ENCODE data around the gene MIA.

DNA sequence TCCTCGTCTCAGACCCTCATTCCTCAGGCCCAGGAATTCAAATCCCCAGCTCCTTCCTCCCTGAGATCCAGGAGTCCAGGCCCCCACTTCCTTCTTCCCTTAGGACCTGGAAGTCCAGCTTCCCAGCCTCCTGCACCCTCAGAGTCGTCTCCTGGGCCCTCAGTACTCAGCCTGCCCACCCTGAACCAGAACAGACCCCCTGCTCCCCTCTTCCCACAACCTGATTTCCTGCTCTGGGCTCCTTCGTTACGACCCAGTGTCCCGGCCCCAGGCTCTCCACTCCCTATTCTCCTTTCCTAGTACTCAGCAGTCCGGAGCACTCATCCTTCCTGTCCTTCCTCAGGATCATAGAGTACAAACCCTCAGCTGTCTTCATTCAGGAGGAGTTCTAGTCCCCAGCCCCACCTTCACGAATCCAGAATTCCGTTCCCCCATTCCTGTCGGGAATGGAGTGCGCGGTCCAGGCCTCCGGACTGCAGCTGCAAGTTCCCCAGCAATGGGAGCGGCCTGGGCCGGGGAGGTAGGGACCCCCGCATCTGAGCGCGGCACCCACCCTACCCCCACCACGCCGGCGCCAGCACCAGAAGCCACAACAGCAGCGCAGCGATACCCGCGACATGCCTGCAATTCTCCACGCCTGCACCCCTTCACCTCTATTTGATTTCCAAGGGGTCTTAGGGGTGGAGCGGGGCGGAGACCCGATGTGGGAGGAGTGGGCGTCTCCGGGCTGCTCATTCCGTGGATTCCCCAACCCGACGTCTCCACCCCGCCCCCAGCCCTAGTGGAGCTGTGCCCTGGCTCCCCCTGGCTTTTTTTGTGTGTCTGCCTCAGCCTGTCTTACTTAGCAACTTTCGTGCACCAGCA, 36.4 kb downstream of the MIA start:
- TF ChIP-seq, protein P1, sequence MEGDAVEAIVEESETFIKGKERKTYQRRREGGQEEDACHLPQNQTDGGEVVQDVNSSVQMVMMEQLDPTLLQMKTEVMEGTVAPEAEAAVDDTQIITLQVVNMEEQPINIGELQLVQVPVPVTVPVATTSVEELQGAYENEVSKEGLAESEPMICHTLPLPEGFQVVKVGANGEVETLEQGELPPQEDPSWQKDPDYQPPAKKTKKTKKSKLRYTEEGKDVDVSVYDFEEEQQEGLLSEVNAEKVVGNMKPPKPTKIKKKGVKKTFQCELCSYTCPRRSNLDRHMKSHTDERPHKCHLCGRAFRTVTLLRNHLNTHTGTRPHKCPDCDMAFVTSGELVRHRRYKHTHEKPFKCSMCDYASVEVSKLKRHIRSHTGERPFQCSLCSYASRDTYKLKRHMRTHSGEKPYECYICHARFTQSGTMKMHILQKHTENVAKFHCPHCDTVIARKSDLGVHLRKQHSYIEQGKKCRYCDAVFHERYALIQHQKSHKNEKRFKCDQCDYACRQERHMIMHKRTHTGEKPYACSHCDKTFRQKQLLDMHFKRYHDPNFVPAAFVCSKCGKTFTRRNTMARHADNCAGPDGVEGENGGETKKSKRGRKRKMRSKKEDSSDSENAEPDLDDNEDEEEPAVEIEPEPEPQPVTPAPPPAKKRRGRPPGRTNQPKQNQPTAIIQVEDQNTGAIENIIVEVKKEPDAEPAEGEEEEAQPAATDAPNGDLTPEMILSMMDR (IDR thresholded peaks at IDR 0.05 in 4 of 5, conservative IDR thresholded peaks at IDR 0.05 in 1 of 5): no peak
- TF ChIP-seq POLR2A (IDR thresholded peaks at IDR 0.05): no peak

Measured in gastrocnemius medialis (tissue), 4 donors.